DMS153 treated with DMSO at 0.1 percent for 48 hours (cell line): ENCODE data around the gene EME2.
"Not testable (repeated sequence)": the region's sequence is repeated elsewhere in the genome, so short reads cannot be mapped to it uniquely, and the experiment has no call there.

Experiments
- DNase-seq: peaks from one replicate; lab custom pipeline; 2025; ENCODE audit not compliant: unreplicated experiment; lab: John Stamatoyannopoulos, UW

Gene EME2

DNA sequence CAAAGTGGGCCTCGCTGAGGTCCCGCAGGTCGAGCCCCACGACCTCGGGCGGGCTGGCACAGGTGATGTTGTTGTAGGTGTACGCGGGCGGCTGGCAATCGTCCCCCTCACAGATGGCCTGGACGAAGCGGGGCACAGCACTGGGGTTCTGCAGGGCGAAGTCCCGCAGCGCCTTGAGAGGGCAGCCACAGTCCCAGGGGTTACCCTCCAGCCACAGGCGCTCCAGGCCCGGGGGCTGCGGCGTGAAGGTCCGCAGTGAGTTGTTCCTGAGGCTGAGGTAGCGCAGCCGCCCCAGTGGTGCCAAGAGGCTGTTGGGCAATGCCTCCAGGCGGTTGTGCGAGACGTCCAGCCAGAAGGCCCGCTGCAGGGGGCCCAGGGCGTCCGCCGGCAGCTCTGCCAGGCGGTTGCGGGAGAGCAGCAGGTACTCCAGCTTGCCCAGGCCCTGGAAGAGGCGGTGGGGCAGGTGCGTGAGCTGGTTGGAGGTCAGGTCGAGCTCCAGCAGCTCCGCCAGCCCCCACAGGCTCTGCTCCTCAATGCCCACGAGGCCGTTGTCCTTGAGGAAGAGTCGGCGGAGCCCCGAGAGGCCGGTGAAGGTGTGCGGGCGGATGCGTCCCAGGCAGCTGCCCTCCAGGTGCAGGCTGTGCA lies 18.1 kb downstream of the EME2 start:
- no peak for DNase-seq

DNA sequence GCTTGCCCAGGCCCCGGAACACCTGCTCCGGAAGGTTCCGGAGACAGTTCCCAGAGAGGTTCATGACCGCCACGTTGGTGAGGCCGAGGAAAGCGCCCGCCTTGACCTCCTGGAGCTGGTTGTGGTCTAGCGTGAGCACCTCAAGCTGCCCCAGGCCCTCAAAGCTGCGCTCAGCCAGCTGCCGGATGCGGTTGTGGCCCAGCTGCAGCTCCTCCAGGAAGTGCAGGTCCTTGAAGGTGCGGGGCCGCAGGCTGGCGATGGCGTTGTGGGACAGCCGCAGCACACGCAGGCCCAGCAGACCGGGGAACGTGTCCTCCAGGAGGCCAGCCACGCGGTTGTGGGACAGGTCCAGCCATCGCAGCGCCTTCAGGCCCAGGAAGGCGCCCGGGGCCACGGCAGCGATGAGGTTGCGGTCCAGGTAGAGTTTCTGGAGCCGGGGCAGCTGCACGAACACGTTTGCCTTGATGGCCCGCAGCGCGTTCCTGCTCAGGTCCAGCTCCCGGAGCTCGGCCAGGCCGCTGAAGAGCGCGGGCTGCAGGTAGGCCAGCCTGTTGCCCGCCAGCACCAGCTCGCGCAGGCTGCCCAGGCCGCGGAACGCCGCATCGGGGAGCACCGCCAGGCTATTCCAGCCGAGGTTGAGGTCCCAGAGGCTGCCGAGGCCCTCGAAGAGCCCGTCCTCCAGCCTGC lies 18.8 kb downstream of the EME2 start:
- DNase-seq = no peak

DNA sequence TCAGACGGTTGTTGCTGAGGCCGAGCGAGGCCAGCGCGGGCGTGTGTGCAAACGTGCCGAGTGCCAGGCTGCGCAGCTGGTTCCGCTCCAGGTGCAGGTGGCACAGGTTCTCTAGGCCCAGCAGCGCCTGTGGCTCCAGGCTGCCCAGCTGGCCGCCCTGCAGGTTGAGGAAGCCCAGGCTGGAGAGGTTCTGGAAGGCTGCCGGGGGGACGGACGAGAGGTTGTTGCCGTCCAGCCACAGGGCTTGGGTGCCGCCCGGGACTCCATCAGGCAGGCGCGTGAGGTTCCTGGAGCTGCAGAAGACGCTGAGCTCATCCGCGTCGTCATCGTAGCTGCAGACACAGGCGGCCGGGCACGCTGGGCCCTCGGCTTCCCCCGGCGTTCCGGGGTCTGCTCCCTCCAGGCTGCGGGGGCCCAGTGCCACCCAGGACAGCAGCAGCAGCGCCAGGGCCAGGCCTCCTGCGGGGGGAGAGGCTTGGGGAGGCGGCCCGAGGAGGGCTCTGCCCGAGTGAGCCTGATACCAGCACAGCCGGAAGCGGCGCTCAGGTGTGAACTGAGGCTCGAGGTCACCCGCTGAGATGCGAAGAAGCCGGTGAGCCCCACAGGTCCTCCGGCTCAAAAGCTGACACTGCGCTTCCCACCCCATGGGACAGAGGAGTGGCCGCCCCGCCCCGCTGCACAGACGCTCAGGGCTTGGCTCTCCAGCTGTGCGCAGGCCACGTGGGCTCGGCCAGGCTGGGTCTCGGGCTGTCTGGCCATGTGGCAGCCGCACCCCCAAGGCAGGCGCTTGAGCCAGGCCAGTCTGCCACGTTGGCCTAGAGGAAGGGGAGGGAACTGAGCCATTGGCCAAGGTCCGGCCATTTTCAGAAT lies 19.6 kb downstream of the EME2 start:
- DNase-seq = no peak

DNA sequence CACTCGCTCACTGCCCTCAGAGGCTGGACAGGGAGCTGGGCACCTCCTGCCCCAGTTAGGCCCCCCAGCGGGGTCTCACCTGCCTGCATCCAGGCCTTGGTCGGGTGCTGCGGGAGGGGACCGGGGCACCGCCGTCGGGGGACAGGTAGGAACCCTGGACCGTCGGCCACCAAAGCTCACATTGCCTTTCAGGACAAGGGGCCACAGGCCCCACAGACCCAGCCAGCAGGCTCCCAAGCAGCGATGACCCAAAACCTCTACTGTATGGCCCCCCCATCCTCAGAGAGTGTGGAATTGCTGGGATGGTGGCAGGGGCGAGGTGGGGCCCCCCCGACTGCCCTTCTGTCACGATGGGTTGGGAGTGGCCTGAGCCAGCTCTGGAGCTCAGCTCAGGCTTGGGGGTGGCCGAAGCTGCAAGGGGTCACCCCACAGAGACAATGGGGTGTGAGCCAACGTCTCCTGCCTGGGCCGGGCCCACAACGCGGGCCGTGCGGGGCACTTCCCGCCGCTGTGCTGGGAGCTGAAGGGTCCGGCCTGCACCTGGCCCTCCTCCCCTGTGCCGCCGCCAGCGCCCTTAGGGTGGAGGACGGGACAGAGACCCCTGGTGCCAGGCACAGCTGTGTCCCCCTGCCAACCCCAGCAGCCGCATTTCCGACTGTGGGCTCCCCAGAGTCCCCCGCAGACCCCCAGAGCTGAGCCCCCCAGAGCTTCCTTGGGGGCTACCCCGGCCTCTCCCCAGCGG lies 20.4 kb downstream of the EME2 start:
- DNase-seq = no peak

DNA sequence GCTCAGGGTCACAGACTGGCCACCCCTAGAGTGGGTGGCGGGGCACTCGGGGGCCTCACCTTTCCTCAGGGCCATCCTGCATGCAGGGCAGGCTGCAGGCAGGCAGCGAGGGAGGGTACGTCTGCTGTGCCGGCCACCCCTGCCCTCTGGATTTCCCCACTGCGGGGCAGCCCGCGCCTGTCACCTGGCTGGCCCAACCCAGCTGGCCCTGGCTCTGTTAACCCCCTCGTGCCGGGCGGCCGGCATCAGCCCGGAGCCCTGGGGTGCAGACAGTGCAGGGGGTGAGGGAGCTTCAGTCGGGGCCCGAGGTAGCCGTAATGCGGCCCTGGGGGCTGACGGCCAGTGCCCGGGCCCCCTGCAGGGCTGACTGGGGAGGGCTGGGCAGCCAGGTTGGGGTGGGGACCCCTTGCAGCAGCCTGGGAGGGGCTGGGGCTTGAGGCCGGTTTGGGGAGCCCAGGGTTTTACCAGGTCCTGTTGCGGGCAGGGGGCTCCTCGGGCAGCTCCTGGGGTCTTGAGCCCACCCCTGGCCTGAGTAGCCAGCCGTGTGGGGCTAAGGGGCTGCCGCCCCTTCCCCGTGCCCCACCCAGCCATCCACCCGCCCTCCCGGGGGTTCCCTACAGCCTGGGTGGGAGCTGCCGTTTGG lies 21.1 kb downstream of the EME2 start, which contains the start of gene IGFALS:
IGFALS (minus strand) TSS at position 128 of the 643 bp plus-strand sequence; CDS start at position 75, 53 bp downstream.
- no peak for DNase-seq

DNA sequence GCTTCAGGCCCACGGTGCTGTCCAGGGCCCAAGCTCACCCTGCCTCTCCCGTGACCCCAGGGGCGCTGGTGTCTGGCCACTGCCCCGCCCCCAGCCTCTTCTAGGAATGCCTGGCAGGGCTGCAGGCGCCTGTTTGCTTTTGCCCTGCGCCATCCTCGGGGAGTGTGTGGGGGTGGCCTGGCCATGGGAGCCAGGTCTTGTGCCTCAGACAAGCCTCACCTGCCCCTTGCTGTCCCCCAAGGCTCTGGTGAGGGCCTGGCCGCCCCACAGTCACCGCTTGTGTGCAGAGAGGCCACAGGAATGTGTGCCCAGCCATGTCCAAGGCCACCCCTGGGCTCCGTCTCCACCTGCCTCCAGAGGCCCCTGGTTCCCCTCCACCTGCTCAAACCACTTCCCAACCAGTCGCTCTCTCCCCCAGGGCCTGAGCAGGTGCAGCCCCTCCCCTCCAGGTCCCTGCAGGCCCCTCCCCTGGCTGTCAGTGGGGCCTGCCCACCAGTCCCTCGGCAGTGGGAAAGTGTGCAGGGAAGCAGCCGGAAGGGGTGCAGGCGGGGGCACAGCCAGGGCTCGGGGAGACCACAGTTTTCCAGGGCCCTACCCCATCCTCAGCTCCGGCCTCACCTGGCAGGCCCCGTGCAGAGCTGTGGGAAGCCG lies 21.7 kb downstream of the EME2 start:
- no peak for DNase-seq

DNA sequence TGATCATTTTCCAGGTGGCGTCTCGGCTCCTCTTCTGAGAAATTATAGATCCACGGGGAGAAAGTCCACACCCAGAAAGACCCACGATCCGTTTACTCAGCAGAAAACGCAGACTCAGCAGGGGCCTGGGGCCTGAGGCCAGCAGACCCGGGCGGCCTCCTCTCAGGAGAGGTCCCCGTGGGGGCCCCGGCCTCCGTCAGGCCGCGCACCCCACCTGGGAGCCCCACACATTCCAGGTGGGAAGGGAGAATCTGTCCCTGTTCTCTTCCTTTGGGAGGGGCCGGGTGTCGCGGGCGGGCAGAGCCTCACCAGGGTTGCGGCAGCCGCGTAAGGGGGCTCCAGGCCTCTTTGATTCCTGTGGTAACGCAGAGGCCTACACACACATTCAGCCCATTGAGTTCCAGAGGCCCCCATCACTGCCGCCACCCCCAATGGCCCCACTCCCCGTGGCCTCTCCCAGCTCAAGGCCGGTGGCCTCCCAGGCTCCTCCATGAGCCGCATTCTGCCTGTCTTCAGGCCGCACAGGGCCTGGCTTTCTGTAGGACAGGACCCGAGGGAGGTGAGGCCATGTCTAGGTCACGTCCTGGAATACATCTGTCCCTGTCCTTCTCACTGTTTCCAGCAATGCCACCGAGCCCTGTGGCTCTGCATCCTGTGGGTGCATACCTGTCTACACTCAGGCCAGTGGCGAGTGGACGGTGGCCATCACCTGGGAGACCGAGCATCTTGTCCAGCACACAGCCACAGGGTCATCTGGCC lies 22.5 kb downstream of the EME2 start:
- DNase-seq = no peak

DNA sequence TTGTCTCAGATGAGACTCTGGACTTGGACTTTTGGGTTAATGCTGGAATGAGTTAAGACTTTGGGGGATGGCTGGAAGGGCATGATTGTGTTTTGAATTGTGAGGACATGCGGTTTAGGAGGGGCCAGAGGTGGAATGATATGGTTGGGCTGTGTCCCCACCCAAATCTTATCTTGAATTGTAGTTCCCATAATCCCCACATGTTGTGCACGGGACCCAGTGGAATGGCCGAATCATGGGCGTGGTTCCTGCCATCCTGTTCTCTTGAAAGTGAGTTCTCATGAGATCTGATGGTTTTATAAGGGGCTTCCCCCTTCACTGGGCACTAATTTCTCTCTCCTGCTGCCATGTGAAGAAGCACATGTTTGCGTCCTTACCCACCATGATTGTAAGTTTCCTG lies 26.7 kb downstream of the EME2 start:
- not testable (repeated sequence) for DNase-seq

DNA sequence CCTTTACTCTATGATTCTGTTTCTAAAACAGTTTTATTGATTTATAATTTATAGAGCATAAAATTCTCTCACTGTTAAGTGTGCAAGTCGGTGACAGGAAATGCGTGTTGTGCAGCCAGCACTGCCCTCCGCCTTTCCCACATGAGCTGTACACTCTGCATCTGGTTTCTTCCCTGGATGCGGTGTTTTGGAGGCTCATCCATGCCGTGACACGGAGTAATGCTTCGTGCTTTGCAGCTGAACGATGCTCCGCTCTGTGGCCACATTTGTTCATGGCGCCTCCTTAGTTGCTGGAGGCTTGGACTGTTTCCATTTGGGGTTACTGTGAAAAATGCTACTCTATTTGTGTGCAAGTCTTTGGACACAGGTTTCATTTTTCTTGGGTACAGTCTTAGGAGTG lies 28.1 kb downstream of the EME2 start:
- no peak for DNase-seq

DNA sequence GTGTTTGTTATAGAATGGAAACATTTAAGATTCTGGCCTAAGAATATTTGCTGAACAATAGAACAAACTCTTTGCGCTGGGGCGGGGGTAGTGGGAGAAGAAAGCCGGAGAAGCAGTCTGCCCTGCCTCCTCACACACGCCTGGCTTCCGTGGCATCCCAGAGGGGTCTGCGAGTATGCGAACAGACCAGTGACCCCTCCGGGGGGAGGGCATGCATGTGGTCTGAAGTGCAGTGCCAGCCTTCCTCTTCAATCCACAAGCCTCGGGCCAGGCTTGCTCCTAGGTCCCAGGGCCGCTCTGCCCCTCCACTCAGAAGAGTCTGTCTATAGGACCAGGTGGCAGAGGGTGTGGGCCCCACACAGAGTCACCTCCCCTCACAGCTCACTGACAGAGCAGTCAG lies 35.0 kb downstream of the EME2 start:
- no peak for DNase-seq

DNA sequence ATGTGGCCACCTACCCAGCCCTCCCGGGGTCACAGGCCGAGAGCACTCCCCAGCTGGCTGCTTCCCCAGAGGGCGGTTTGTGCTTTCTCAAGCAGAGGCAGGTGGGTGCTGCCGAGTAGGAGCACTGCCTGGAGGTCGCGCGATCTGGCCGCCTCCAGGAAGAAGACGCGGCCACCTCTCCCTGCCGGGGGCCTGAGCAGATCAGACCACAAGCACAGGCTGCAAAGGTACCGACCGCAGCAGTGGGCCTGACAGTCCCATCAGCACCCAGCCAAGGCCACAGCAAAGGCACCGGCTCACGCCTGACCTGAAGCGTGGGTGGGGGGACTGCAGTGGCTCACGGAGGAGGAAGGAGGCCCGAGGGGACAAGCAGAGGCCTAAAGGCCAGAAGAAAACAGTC lies 36.1 kb downstream of the EME2 start:
- no peak for DNase-seq

DNA sequence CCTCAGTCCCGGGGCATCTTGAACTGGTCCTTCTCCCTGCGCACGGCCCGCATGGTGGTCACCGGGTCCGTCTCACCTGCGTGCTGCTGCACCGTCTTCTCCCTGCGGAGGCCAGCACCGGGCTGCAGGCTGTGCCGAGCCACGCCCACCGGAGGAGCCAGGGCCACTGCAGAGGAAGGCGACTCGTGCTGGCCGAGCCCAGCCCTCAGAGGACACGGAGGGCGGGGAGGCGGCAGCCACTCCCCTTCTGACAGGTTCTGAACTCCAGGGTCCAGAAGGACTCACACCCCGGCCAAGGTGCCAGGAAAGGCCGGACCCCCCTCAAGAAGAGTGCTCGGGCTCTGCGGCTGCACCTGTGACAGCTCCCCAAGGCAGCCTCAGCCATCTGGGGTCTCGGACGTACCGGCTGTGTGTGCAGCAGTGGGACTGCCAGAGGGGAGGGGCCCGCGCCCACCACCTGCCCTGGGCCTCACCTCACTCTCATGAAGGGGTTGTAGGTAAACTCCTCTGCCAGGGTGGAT lies 36.7 kb downstream of the EME2 start:
- DNase-seq = no peak

DNA sequence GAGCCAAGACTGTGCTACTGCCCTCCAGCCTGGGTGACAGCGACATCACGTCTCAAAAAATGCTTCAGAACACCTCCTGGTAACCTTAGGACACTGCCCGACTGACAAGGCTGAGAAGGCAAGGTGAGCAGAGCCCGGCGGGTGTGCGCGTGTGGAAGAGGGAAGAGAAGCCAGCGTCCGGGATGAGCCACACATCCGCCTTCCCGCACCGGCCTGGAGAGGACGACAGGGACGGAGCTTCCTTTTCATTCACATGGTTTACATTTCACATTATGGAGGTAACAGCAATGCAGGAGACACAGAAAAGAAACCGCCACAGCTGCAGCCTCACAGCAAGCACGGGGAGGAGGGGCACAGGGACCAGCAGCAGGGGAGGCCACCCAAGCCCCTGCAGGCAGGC lies 37.5 kb downstream of the EME2 start:
- DNase-seq = no peak

DNA sequence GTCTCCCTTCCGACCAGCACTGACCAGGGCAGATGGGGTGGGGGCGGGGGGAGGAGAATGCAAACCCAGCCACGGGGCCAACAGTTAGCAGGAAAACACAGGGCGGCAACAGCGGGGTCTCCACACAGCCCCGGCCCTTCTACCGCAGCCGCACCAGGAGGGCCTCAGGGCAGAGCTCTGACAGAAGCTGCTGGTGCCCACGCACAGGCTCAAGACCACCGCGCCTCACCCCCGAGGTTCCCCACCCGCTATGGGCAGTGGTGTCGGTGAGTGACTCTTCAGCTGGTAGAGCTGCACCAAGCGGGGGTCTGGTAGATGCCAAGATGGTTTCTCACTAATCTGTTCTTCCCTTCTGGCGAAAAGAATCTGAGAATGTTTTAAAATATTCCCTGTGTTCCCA lies 37.9 kb downstream of the EME2 start:
- no peak for DNase-seq

DNA sequence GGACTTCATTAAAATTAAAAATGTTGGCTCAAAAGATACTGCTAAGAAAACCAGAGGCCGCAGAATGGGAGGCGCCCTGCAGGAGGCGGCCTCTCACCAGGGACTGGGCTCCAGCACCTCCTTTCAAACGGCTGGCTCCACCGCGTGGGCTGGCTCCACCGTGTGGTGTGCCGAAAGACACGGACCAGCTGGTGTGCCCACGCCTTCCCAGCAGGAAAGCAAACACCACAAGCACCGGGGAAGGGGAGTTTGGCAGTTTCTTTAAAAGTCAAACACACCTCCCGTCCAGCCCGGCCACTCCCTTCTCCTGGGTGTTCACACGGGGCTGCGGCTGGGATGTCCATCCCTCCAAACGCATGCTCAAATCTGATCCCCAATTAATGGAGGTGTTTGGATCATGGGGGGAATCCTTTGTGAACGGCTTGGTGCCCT lies 40.1 kb downstream of the EME2 start:
- peak; percentile 1 for DNase-seq

DNA sequence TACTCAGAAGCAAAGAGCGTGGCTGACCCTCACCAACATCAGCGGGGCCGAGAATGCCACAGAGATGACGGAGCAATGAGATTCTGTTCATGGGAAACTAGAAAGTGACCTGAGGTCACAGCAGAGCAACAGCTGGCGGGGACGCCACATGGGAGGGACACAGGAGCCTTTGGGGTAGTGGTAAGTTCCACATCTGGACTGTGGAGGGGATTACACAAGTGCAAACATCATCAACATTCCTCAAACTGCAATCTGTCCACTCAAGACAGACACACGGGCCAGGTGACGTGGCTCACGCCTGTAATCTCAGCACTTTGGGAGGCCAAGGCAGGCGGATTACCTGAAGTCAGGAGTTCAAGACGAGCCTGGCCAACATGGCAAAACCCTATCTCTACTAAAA lies 42.9 kb downstream of the EME2 start:
- no peak for DNase-seq

DNA sequence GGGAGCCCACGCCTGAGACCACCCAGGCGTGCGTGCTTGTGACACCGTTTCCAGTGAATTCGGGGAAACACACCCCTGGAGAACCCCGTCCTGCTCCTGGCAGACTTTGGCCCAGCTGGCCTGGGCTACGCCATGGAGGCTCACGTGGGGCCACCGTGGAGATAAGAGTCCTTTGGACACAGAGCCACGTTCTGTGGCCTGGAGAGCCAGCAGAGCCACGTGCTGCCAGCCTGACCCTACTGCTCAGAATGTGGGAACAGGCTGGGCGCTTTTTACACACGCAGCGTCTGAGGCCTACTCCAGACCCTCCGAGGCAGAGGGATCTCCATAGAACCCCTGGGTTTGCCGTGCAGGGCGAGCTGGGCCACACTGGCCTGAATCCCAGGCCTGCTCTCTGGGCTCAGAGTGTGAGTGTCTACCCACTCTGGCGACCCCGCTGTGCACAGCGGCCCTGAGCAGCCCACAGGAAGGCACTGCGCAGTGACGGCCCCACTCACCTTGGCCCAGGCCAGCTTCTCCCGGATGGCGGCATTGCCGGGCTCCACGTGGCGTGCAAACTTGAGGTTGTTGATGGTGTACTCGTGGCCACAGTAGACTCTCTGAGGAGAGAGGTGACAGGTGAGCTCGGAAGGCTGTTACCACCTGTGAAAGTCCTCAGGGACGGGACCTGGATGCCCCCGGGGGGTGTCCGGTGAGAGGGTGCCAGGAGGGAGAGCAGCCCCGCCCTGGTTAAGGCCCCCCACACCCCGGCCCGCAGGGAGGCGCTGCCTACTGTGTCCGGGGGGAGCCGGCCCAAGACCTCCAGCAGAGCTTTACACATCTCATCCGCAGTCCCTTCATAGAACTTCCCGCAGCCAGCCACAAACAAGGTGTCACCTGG lies 44.0 kb downstream of the EME2 start:
- DNase-seq = no peak

DNA sequence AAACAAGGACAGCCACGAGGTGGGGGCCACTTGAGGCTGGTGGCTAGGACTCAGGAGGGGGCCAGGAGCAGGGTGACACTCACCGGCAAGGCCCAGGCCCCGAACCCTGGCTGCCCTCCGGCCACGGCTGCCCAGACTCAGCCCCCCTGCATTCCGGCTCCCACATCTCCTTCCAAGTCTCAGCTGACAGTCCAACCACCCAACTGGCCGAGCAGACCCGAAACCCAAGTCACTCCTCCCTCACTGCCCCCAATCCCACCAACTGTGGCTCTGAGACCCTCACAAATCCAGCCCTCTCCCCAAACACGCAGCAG lies 44.6 kb downstream of the EME2 start:
- DNase-seq = no peak
